ENCODE results near the gene DNAJC1. TPM values are rescaled to one million over a fixed set of nuclear protein-coding genes. Genes with fewer than 3 reads are reported as not detected.

DNAJC1 gene
- total and polyA plus RNA-seq, 5 donors from 2014 or later, result 12.9 to 27.5 (median 22.7) TPM

DNA sequence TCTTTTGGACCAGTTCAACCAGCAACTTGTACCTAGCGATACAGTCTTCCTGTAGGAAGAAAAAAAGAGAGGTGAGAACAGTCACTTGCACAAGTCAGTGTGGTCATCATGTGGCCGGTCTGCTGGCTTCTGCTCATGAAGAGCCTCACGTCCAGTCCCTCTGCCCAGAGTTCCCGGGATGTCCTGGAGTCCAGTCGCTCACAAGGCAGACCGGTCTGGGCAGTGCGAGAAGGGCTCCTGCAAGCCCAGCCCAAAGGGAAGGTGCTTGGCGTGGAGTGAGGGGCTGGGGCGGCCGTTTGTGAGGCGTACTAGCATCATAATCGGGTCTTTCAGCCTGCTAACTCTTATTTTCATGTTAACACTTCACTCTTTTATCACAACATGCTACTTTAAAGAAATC lies 246.8 kb downstream of the DNAJC1 start:
- Mint-ChIP-seq H3K9me3 (no peaks in the 10 kb centered on the region), H3K27me3 (no peaks in the 10 kb centered on the region), H3K4me3 (no peak overlapping the region), H3K27ac (no peak overlapping the region), H3K4me1 (no peaks in the 10 kb centered on the region), H3K36me3 (peaks cover 8% of the 10 kb centered on the region)
- H3K36me3 ChIP-seq (ENCODE audit: control insufficient read depth, insufficient read depth, low read length), result peaks cover 6% of the 10 kb centered on the region
- no peaks in the 10 kb centered on the region for H3K27me3 ChIP-seq (ENCODE audit: control insufficient read depth, insufficient read depth, low read length)
- ATAC-seq (ENCODE audit: low read depth in 2 of 2) (no peak), DNase-seq (no peak)
- H3K4me3 ChIP-seq (ENCODE audit: low read depth, low read length), result no peak overlapping the region
- no peaks in the 10 kb centered on the region for H3K4me1 ChIP-seq (ENCODE audit: control insufficient read depth, insufficient read depth, low read length, poor library complexity, severe bottlenecking)
- H3K27ac ChIP-seq (ENCODE audit: insufficient read depth, low read length, poor library complexity, severe bottlenecking), result no peak overlapping the region
- H3K9me3 ChIP-seq (ENCODE audit: control insufficient read depth in 2 of 2, low read length in 2 of 2), result no peaks in the 10 kb centered on the region

DNA sequence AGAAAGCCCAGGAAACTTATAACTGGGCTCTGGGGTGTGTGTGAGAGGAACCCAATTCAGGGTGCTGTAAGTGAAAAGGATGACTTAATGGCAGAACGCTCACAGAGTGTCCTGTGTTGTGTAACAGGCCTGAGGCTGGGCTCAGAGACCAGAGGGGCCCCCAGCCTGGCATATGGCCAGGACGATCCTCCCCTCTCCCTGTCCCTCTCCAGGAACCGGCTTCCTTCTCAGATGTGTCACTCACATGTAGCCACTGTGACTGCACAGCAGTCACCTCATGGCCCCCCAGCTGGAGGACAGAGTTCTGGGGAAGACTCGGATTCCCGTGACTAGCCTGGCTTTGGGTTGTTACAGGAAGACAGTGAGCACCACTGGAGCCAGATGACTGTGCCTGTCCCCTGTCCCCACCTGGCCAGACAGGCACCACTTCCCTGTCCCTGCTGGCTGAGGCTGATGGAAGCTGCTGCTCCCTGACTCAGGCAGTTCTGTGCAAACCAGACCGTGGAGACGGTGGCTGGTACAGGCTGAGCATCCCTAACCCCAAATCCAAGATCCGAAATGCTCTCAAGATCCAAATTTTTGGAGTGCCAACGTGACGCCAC lies 249.0 kb downstream of the DNAJC1 start:
- ATAC-seq (ENCODE audit: low read depth in 2 of 2) (no peak), DNase-seq (no peak)
- Histone ChIP-seq H3K4me3 (ENCODE audit: low read depth, low read length) (no peak overlapping the region), H3K27me3 (ENCODE audit: control insufficient read depth, insufficient read depth, low read length) (no peaks in the 10 kb centered on the region), H3K4me1 (ENCODE audit: control insufficient read depth, insufficient read depth, low read length, poor library complexity, severe bottlenecking) (no peaks in the 10 kb centered on the region), H3K27ac (ENCODE audit: insufficient read depth, low read length, poor library complexity, severe bottlenecking) (no peak overlapping the region), H3K36me3 (ENCODE audit: control insufficient read depth, insufficient read depth, low read length) (peaks cover 6% of the 10 kb centered on the region), H3K9me3 (ENCODE audit: control insufficient read depth in 2 of 2, low read length in 2 of 2) (no peaks in the 10 kb centered on the region)
- H3K27ac Mint-ChIP-seq, result no peak overlapping the region
- peaks cover 8% of the 10 kb centered on the region for H3K36me3 Mint-ChIP-seq
- no peak overlapping the region for H3K4me3 Mint-ChIP-seq
- H3K4me1 Mint-ChIP-seq, result no peaks in the 10 kb centered on the region
- no peaks in the 10 kb centered on the region for H3K27me3 Mint-ChIP-seq
- H3K9me3 Mint-ChIP-seq, result no peaks in the 10 kb centered on the region

DNA sequence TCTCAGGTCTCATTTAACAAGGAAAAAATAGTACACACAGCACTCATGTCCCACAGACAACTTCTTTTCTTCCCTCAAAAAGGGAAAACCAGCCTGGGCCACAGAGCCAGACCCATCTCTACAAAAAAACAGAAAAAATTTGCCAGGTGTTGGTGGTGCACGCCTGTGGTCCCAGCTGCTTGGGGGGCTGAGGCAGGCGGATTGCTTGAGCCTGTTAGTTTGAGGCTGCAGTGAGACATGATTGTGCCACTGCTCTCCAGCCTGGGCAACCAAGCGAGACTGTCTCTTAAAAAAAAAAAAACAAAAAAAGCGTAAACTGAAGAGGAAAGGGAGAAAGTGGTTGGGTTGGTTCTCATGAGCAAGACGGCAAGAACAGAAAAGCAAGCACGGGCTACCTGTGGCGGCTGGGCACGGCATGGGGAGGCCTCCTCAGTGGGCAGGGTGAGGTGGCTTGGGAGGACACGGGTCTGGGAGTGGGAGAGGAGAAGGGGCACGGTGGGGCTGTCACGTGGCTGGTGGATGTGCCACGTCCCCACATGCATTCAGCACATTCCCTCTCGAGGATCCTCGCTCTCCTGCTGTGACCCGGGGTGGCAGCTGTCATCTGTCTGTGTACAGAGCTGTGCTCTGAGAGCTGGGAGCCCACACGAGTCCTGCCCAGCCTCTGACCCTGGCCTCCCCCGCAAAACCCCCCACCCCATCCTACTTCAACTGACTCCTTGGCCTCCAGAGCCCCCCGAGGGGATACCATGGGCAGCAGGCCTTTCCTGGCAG lies 249.8 kb downstream of the DNAJC1 start:
- ATAC-seq (ENCODE audit: low read depth in 2 of 2) (no peak), DNase-seq (no peak)
- Mint-ChIP-seq H3K36me3 (peaks cover 5% of the 10 kb centered on the region), H3K9me3 (no peaks in the 10 kb centered on the region), H3K4me1 (no peaks in the 10 kb centered on the region), H3K27ac (no peak overlapping the region), H3K4me3 (no peak overlapping the region), H3K27me3 (no peaks in the 10 kb centered on the region)
- Histone ChIP-seq H3K27me3 (ENCODE audit: control insufficient read depth, insufficient read depth, low read length) (no peaks in the 10 kb centered on the region), H3K9me3 (ENCODE audit: control insufficient read depth in 2 of 2, low read length in 2 of 2) (no peaks in the 10 kb centered on the region), H3K27ac (ENCODE audit: insufficient read depth, low read length, poor library complexity, severe bottlenecking) (no peak overlapping the region), H3K4me3 (ENCODE audit: low read depth, low read length) (no peak overlapping the region), H3K4me1 (ENCODE audit: control insufficient read depth, insufficient read depth, low read length, poor library complexity, severe bottlenecking) (no peaks in the 10 kb centered on the region), H3K36me3 (ENCODE audit: control insufficient read depth, insufficient read depth, low read length) (peaks cover 3% of the 10 kb centered on the region)

DNA sequence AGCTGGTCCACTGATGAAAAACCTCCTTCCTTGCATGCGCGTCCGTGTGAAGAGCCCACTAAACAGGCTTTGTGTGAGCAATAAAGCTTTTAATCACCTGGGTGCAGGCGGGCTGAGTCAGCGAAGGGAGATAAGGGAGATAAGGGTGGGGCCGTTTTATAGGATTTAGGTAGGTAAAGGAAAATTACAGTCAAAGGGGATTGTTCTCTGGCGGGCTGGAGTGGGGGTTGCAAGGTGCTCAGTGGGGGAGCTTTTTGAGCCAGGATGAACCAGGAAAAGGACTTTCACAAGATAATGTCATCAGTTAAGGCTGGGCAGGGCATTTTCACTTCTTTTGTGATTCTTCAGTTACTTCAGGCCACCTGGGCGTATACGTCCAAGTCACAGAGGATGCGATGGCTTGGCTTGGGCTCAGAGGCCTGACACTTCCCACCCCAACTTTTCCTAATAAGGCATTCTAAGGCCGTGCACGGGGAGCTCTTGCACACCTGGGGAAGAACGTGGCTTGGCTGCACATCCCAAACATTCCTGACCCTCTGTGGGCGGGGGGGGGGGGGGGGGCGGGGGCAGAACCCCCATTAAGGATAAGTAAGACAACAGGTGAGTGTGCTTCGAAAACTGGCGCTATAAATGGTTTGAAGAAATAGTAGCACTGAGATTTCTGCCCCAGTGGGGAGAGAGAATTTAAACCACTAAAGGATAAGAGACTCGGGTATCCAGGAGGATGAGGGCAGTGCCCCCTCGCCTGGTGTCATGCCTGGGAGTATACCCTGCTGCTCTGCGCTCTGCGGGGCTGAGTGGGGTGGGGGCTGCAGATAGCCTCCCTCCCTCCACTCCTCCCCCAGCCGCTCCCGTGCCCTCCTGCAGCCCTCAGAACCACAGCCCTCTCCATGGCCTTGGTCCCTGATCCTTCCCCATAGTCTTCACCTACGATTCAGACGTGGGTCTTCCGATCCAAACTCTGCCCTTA lies 251.9 kb downstream of the DNAJC1 start:
- no peak overlapping the region for H3K27ac ChIP-seq (ENCODE audit: insufficient read depth, low read length, poor library complexity, severe bottlenecking)
- Mint-ChIP-seq H3K27me3 (no peaks in the 10 kb centered on the region), H3K4me3 (no peak overlapping the region), H3K36me3 (peaks cover 4% of the 10 kb centered on the region), H3K4me1 (peaks cover 2 to 13% (median 7%) of the 10 kb centered on the region in 4 donors), H3K9me3 (peaks cover 0 to 4% (median 0%) of the 10 kb centered on the region in 7 donors), H3K27ac (peak overlapping the region in 1 of 3 donors; percentile 7)
- no peak overlapping the region for H3K4me3 ChIP-seq (ENCODE audit: low read depth, low read length)
- no peak for ATAC-seq (ENCODE audit: low read depth in 2 of 2)
- no peaks in the 10 kb centered on the region for H3K36me3 ChIP-seq (ENCODE audit: control insufficient read depth, insufficient read depth, low read length)
- H3K27me3 ChIP-seq (ENCODE audit: control insufficient read depth, insufficient read depth, low read length), result no peaks in the 10 kb centered on the region
- no peak for DNase-seq
- no peaks in the 10 kb centered on the region for H3K9me3 ChIP-seq (ENCODE audit: control insufficient read depth in 2 of 2, low read length in 2 of 2)
- peaks cover 4% of the 10 kb centered on the region for H3K4me1 ChIP-seq (ENCODE audit: control insufficient read depth, insufficient read depth, low read length, poor library complexity, severe bottlenecking)

DNA sequence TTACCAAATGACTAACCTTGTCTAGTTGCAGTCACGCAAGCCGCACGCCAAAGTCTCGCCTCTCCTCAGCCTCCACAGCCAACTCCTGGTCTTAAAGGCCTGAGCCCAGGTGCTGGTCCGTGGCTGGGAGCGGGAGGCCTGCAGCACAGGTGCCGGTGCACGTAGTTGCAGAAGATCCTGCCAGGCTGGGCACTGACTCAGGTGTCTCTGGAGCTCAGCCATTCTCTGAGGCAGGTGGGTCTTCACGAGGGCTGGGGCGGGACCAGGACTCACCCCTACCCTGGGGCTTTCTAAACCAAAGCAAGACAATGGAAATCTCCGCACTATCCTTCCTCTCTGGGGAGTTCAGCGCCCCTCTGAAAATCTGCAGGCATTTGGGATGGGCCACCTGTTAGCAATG lies 253.1 kb downstream of the DNAJC1 start:
- H3K27me3 Mint-ChIP-seq, result no peaks in the 10 kb centered on the region

DNA sequence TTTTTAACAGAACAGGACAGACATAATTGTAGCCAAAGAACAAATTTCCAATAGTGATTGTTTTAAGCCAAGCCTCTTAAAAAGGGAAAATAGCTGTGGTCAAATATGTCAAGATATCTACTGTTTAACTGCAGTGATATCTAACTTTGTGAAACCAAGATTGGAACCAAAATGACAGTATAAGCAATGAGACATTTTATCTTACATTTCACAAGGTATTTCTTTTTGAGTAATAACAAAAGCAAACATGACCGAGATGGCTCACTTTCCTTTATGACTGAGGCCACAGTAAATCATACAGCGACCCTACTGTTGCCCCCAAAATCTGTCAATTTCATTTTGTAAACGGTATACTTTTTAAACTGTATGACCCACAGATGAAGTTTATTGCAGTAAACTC lies 253.7 kb downstream of the DNAJC1 start:
- Histone ChIP-seq H3K4me1 (ENCODE audit: control insufficient read depth, insufficient read depth, low read length, poor library complexity, severe bottlenecking) (peaks cover 13% of the 10 kb centered on the region), H3K4me3 (ENCODE audit: low read depth, low read length) (no peak overlapping the region), H3K27ac (ENCODE audit: insufficient read depth, low read length, poor library complexity, severe bottlenecking) (no peak overlapping the region), H3K9me3 (ENCODE audit: control insufficient read depth in 2 of 2, low read length in 2 of 2) (no peaks in the 10 kb centered on the region), H3K27me3 (ENCODE audit: control insufficient read depth, insufficient read depth, low read length) (no peaks in the 10 kb centered on the region), H3K36me3 (ENCODE audit: control insufficient read depth, insufficient read depth, low read length) (no peaks in the 10 kb centered on the region)
- Mint-ChIP-seq H3K9me3 (peaks cover 0 to 4% (median 0%) of the 10 kb centered on the region in 7 donors), H3K27ac (no peak overlapping the region), H3K4me3 (no peak overlapping the region), H3K27me3 (no peaks in the 10 kb centered on the region), H3K36me3 (peaks cover 6% of the 10 kb centered on the region), H3K4me1 (peaks cover 7 to 26% (median 15%) of the 10 kb centered on the region in 4 donors)
- no peak for ATAC-seq (ENCODE audit: low read depth in 2 of 2)
- DNase-seq, result no peak

More for the DNA sequence above, 253.1 kb downstream of the DNAJC1 start:
- Histone ChIP-seq H3K4me3 (ENCODE audit: low read depth, low read length) (no peak overlapping the region), H3K36me3 (ENCODE audit: control insufficient read depth, insufficient read depth, low read length) (no peaks in the 10 kb centered on the region), H3K9me3 (ENCODE audit: control insufficient read depth in 2 of 2, low read length in 2 of 2) (no peaks in the 10 kb centered on the region), H3K4me1 (ENCODE audit: control insufficient read depth, insufficient read depth, low read length, poor library complexity, severe bottlenecking) (peaks cover 13% of the 10 kb centered on the region), H3K27ac (ENCODE audit: insufficient read depth, low read length, poor library complexity, severe bottlenecking) (no peak overlapping the region), H3K27me3 (ENCODE audit: control insufficient read depth, insufficient read depth, low read length) (no peaks in the 10 kb centered on the region)
- DNase-seq (no peak), ATAC-seq (ENCODE audit: low read depth in 2 of 2) (no peak)
- peaks cover 7 to 21% (median 15%) of the 10 kb centered on the region in 4 donors for H3K4me1 Mint-ChIP-seq
- H3K9me3 Mint-ChIP-seq, result peaks cover 0 to 4% (median 0%) of the 10 kb centered on the region in 7 donors
- H3K36me3 Mint-ChIP-seq, result peaks cover 6% of the 10 kb centered on the region
- H3K27ac Mint-ChIP-seq, result no peak overlapping the region
- H3K4me3 Mint-ChIP-seq, result no peak overlapping the region

DNA sequence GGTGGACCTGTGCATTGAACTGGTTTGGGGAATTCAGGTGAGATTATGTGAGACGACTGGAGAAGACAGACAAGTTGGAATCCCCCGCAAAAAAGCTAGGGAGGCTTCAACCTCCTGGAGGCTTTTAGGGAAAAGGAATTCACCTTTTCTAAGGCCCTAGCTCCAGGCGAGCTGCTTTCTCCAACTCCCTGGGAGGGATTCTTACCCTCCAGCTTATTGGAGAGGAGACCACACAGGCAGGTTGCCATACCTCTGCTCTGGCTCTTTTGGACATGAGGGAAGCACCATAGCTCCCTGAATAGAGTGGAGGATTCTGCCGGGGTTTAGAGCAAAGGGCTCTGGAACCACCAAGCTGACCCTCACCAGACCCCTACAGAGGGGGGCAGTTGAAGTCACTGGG lies 255.7 kb downstream of the DNAJC1 start:
- Mint-ChIP-seq H3K4me3 (no peak overlapping the region), H3K36me3 (peaks cover 15% of the 10 kb centered on the region), H3K9me3 (peaks cover 0 to 4% (median 0%) of the 10 kb centered on the region in 7 donors), H3K27ac (peak overlapping the region in 2 of 3 donors; percentile 72 to 79), H3K4me1 (peaks cover 7 to 27% (median 15%) of the 10 kb centered on the region in 4 donors), H3K27me3 (no peaks in the 10 kb centered on the region)
- Histone ChIP-seq H3K4me3 (ENCODE audit: low read depth, low read length) (no peak overlapping the region), H3K27me3 (ENCODE audit: control insufficient read depth, insufficient read depth, low read length) (no peaks in the 10 kb centered on the region), H3K9me3 (ENCODE audit: control insufficient read depth in 2 of 2, low read length in 2 of 2) (no peaks in the 10 kb centered on the region), H3K27ac (ENCODE audit: insufficient read depth, low read length, poor library complexity, severe bottlenecking) (no peak overlapping the region), H3K36me3 (ENCODE audit: control insufficient read depth, insufficient read depth, low read length) (peaks cover 13% of the 10 kb centered on the region), H3K4me1 (ENCODE audit: control insufficient read depth, insufficient read depth, low read length, poor library complexity, severe bottlenecking) (peaks cover 13% of the 10 kb centered on the region)
- DNase-seq (no peak), ATAC-seq (ENCODE audit: low read depth in 2 of 2) (no peak)
